Measurements from ENCODE around the gene CDK19. TPM values are rescaled to one million over a fixed set of nuclear protein-coding genes. Genes with fewer than 3 reads are reported as not detected.

The CDK19 gene
- total RNA-seq, 1 experiment from 2014 or later: 7.0 TPM

DNA sequence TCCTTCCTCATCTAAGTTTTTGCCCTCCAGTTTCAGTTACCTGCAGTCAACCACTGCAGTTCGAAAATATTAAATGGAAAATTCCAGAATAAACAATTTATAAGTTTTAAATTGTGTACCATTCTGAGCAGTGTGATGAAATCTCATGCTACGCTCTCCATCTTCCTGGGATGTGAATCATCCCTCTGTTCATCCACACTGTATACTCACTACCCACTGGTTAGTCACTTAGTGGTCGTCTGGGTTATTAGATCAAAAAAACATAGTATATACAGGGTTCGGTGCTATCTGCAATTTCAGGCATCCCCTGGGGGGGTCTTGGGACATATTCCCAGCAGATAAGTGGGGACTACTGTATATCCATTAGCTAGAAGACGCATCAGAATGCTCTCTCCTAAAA is 186.9 kb downstream of the CDK19 start:
- Histone ChIP-seq H4K5ac (ENCODE audit: insufficient read length, low read depth, low read length) (no peak overlapping the region), H3T11ph (ENCODE audit: low read length) (no peak overlapping the region), H2BK5ac (ENCODE audit: insufficient read length, low read length) (no peak overlapping the region), H2BK120ac (ENCODE audit: low read depth, low read length, poor library complexity, severe bottlenecking) (no peak overlapping the region), H3K9ac (ENCODE audit: extremely low read depth, insufficient read length, low read length) (no peak overlapping the region), H2AFZ (ENCODE audit: low read length) (no peak overlapping the region), H3K23me2 (ENCODE audit: insufficient read length, low read depth, low read length, poor library complexity, severe bottlenecking) (no peaks in the 10 kb centered on the region), H3K14ac (ENCODE audit: insufficient read depth, low read length) (no peak overlapping the region), H3K23ac (ENCODE audit: insufficient read length, low read depth, low read length) (no peak overlapping the region), H3K56ac (ENCODE audit: insufficient read length, low read depth, low read length) (no peak overlapping the region), H3K9me3 (ENCODE audit: control insufficient read depth, low read depth, low read length) (no peaks in the 10 kb centered on the region), H3K4me2 (ENCODE audit: insufficient read depth, insufficient read length, low read length) (no peak overlapping the region), H3K4me1 (ENCODE audit: insufficient read depth, low read length) (no peaks in the 10 kb centered on the region), H3K4ac (ENCODE audit: low read depth, low read length) (no peak overlapping the region), H3K18ac (ENCODE audit: insufficient read length, low read depth, low read length) (no peak overlapping the region), H4K91ac (ENCODE audit: insufficient read length, low read depth, low read length) (no peak overlapping the region), H3K27me3 (ENCODE audit: insufficient read depth, low read length) (no peaks in the 10 kb centered on the region), H3K79me1 (ENCODE audit: insufficient read depth, low read depth, low read length, poor library complexity, severe bottlenecking) (no peaks in the 10 kb centered on the region), H4K8ac (replicated peaks; ENCODE audit: insufficient read length, low read depth, low read length) (no peak overlapping the region), H4K20me1 (ENCODE audit: control insufficient read depth, insufficient read depth, insufficient read length) (no peaks in the 10 kb centered on the region), H2BK12ac (ENCODE audit: insufficient read length, low read depth, low read length) (no peak overlapping the region), H2BK20ac (ENCODE audit: low read depth, low read length, poor library complexity, severe bottlenecking) (no peak overlapping the region), H2BK15ac (ENCODE audit: low read depth, low read length) (no peak overlapping the region), H3K27ac (ENCODE audit: insufficient read length, low read depth, low read length) (no peak overlapping the region), H2AK5ac (ENCODE audit: insufficient read length, low read length) (no peak overlapping the region), H3K79me2 (ENCODE audit: insufficient read depth, low read length) (no peaks in the 10 kb centered on the region)
- no CpG with 5 or more reads among the region's 5 CpGs for WGBS (ENCODE audit: extremely low coverage, insufficient read length, low lambda C conversion rate)
- no peaks in the 10 kb centered on the region for H3K4me1 Mint-ChIP-seq
- no peak overlapping the region for H3K4me3 Mint-ChIP-seq
- TF ChIP-seq CTCF (conservative IDR thresholded peaks at IDR 0.05): no peak
- no peaks in the 10 kb centered on the region for H3K27me3 Mint-ChIP-seq (ENCODE audit: low read depth)
- DNase-seq: no peak
- no peaks in the 10 kb centered on the region for H3K36me3 Mint-ChIP-seq (ENCODE audit: insufficient read depth in 1 of 3, low read depth in 3 of 3)
- H3K9me3 Mint-ChIP-seq: no peaks in the 10 kb centered on the region
- no peak overlapping the region for H3K27ac Mint-ChIP-seq

All from H9 (cell line).